ENCODE measurements around the gene PRSS56.

- no peak for TF ChIP-seq EP300 (IDR thresholded peaks at IDR 0.05)
- TF ChIP-seq, protein P1, sequence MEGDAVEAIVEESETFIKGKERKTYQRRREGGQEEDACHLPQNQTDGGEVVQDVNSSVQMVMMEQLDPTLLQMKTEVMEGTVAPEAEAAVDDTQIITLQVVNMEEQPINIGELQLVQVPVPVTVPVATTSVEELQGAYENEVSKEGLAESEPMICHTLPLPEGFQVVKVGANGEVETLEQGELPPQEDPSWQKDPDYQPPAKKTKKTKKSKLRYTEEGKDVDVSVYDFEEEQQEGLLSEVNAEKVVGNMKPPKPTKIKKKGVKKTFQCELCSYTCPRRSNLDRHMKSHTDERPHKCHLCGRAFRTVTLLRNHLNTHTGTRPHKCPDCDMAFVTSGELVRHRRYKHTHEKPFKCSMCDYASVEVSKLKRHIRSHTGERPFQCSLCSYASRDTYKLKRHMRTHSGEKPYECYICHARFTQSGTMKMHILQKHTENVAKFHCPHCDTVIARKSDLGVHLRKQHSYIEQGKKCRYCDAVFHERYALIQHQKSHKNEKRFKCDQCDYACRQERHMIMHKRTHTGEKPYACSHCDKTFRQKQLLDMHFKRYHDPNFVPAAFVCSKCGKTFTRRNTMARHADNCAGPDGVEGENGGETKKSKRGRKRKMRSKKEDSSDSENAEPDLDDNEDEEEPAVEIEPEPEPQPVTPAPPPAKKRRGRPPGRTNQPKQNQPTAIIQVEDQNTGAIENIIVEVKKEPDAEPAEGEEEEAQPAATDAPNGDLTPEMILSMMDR (IDR thresholded peaks at IDR 0.05), result no peak
Observed at GRCh38 chr2:232511336-232511890, 8.8 kb upstream of the PRSS56 start.

Data from ovary (tissue), 3 donors.